ENCODE results near the gene KRTAP10-4.

DNA sequence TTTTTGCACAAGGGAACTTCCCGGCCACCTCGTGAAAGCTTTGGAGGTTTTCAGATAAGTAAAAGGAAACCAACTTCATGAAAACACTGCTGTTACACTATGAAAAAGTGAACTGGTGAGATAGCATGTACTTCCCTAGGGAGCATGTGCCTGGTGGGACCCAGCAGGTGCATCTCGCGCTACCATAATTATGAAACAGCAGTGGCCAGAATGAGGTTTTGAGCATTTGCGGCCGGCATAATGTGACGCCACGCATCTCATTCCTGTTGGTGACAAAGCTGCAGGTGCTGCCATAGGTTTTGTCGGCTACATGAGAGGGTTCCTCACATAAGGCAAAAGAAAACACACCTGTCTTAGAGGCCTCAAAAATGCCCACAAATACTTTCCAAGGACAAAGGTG lies 16.6 kb upstream of the KRTAP10-4 start:
- TF ChIP-seq, protein P1, sequence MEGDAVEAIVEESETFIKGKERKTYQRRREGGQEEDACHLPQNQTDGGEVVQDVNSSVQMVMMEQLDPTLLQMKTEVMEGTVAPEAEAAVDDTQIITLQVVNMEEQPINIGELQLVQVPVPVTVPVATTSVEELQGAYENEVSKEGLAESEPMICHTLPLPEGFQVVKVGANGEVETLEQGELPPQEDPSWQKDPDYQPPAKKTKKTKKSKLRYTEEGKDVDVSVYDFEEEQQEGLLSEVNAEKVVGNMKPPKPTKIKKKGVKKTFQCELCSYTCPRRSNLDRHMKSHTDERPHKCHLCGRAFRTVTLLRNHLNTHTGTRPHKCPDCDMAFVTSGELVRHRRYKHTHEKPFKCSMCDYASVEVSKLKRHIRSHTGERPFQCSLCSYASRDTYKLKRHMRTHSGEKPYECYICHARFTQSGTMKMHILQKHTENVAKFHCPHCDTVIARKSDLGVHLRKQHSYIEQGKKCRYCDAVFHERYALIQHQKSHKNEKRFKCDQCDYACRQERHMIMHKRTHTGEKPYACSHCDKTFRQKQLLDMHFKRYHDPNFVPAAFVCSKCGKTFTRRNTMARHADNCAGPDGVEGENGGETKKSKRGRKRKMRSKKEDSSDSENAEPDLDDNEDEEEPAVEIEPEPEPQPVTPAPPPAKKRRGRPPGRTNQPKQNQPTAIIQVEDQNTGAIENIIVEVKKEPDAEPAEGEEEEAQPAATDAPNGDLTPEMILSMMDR (IDR thresholded peaks at IDR 0.05): no peak
- no peak for TF ChIP-seq EZH2 (IDR thresholded peaks at IDR 0.05; ENCODE audit: borderline replicate concordance, insufficient read depth, low read depth, low read length, poor library complexity, severe bottlenecking)
